HG03575 (cell line): Measurements from ENCODE around the gene C10orf53.
"Not testable (repeated sequence)": the region's sequence is repeated elsewhere in the genome, so short reads cannot be mapped to it uniquely, and the experiment has no call there.

Source experiments
- ATAC-seq: cut with Tn5 transposase; IDR thresholded peaks from one replicate; pipeline ENCODE4 v1.9.1; 2021; ENCODE audit not compliant: unreplicated experiment, insufficient number of reproducible peaks, low FRiP score; ENCODE audit errors: extremely low read depth

The C10orf53 gene

GRCh38 chr10:49715157-49715556, 35.7 kb downstream of the C10orf53 start:
- not testable (repeated sequence) for ATAC-seq

GRCh38 chr10:49726593-49726992, 47.1 kb downstream of the C10orf53 start:
- no peak for ATAC-seq

GRCh38 chr10:49733866-49734265, 54.4 kb downstream of the C10orf53 start:
- ATAC-seq, result no peak

GRCh38 chr10:49734676-49735075, 55.2 kb downstream of the C10orf53 start:
- no peak for ATAC-seq

GRCh38 chr10:49735161-49735560, 55.7 kb downstream of the C10orf53 start:
- no peak for ATAC-seq

- no peak for ATAC-seq
These were observed 56.6 kb downstream of the C10orf53 start for GRCh38 chr10:49735848-49736563.

- ATAC-seq, result no peak
These were observed 57.2 kb downstream of the C10orf53 start for GRCh38 chr10:49736564-49737113.

GRCh38 chr10:49737474-49738201, 58.2 kb downstream of the C10orf53 start:
- no peak for ATAC-seq

- no peak for ATAC-seq
These were observed 59.3 kb downstream of the C10orf53 start for GRCh38 chr10:49738616-49739360.

GRCh38 chr10:49739426-49739825, 60.0 kb downstream of the C10orf53 start:
- ATAC-seq, result no peak

- no peak for ATAC-seq
These were observed 61.1 kb downstream of the C10orf53 start for GRCh38 chr10:49740346-49741107.

- ATAC-seq, result no peak
These were observed 61.9 kb downstream of the C10orf53 start for GRCh38 chr10:49741108-49741995.

- no peak for ATAC-seq
These were observed 63.4 kb downstream of the C10orf53 start for GRCh38 chr10:49742683-49743463.

GRCh38 chr10:49743464-49744075, 64.1 kb downstream of the C10orf53 start:
- ATAC-seq, result no peak

GRCh38 chr10:49744091-49744685, 64.7 kb downstream of the C10orf53 start:
- no peak for ATAC-seq

- no peak for ATAC-seq
These were observed 65.6 kb downstream of the C10orf53 start for GRCh38 chr10:49744924-49745605.
